Activated CD4-positive, alpha-beta T cell treated with anti-CD3 and anti-CD28 coated beads for 36 hours (primary cell): ENCODE results near the gene OR8S1. TPM values are rescaled to one million over a fixed set of nuclear protein-coding genes. Genes with fewer than 3 reads are reported as not detected.

ENCODE experiments used
- ATAC-seq: fragments of 200-7000 bp; cut with Tn5 transposase; one replicate; pipeline ENCODE4 v1.10.0; 2021; ENCODE audit warnings: mild to moderate bottlenecking, moderate library complexity
- CTCF ChIA-PET: fragments of 350-600 bp; sonication (Branson Sonifier 250); formaldehyde crosslinking; loops from one replicate; lab custom pipeline; 2021; ENCODE audit warnings: antibody characterized with exemption; lab: Charles Lee
- POLR2A ChIA-PET: fragments of 350-600 bp; sonication (Branson Sonifier 250); formaldehyde crosslinking; loops from one replicate; lab custom pipeline; 2021; ENCODE audit warnings: antibody characterized with exemption, inconsistent platforms; lab: Charles Lee
- DNase-seq: peaks from one replicate; pipeline ENCODE4 v3.0.0-alpha.2; 2020
- H3K27ac Mint-ChIP-seq: one replicate; pipeline ENCODE4 v1.8.0; 2021; ENCODE audit warnings: mixed read lengths
- H3K27me3 Mint-ChIP-seq: one replicate; pipeline ENCODE4 v1.8.0; 2021; ENCODE audit warnings: mixed read lengths
- H3K36me3 Mint-ChIP-seq: one replicate; pipeline ENCODE4 v1.8.0; 2021; ENCODE audit warnings: low read depth, mixed read lengths
- H3K4me1 Mint-ChIP-seq: one replicate; pipeline ENCODE4 v1.8.0; 2021; ENCODE audit warnings: mixed read lengths
- H3K4me3 Mint-ChIP-seq: one replicate; pipeline ENCODE4 v1.8.0; 2021; ENCODE audit warnings: mild to moderate bottlenecking, moderate library complexity, mixed read lengths
- H3K9me3 Mint-ChIP-seq: one replicate; pipeline ENCODE4 v1.8.0; 2021; ENCODE audit warnings: low read depth, mixed read lengths
- intact Hi-C, 2 experiments: fragments of 100-400 bp; cut with DNase I in 1 of 2; cut with micrococcal nuclease in 1 of 2; formaldehyde crosslinking; loops; one replicate each; pipeline versions ENCODE4 v1.14.2 to v1.15.1; 2022 to 2024; cut with DNase I, micrococcal nuclease
- total RNA-seq, 2 experiments: library from RNA; stranded (reverse); gene quantifications; one replicate each; pipeline ENCODE4 v1.2.3, GENCODE V29; 2021

Gene OR8S1
- total RNA-seq, 2 experiments from 2014 or later = not detected

DNA sequence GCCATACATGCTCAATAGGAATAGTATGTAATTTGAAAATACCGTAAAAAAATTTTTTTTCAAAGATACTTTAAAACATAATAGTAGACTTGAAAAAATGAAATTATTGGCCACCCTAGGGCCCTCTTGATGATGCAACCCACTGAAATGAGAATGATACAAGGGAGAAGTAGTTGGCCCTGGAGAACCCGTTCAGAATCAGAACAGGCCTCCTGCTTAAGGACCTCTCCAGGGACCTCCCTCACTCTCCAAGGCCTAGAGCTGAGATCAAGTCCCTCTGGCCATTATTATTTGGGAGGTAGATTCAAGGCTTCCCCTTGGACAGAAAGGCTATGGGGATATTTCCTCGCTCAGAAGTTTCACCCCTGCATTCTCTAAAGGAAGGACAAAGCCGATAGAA lies 32.5 kb downstream of the OR8S1 start:
- Mint-ChIP-seq H3K9me3 (no peaks in the 10 kb centered on the region), H3K4me1 (no peaks in the 10 kb centered on the region), H3K4me3 (no peak overlapping the region), H3K36me3 (no peaks in the 10 kb centered on the region), H3K27me3 (peaks cover 6% of the 10 kb centered on the region), H3K27ac (no peak overlapping the region)
- ATAC-seq (no peak), DNase-seq (no peak)
- ChIA-PET POLR2A (no interaction called here), CTCF (no interaction called here)
- intact Hi-C loops = no loop called here

DNA sequence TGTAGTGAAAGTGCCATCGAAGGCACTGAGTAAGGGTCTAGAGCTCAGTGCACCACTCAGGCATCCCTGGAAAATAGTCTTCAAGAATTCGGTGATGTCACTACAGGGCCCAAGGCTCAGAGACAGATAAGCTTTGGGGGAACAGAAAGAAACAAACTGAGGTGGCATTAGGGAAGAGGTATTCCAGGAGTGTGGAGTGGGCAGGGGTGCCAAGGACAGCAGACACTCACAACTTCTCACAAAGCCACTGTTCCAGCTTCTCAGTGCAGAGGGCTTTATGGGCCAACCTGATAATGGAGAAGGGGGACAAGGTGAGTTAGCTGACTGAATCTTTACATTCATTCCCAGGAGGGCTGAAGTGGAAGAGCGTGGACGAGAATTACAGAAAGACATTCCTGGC lies 42.3 kb downstream of the OR8S1 start:
- ATAC-seq (no peak), DNase-seq (no peak)
- Mint-ChIP-seq H3K4me1 (no peaks in the 10 kb centered on the region), H3K36me3 (no peaks in the 10 kb centered on the region), H3K9me3 (no peaks in the 10 kb centered on the region), H3K27ac (no peak overlapping the region), H3K27me3 (peaks cover 9% of the 10 kb centered on the region), H3K4me3 (no peak overlapping the region)
- intact Hi-C loops = no loop called here
- POLR2A ChIA-PET = no interaction called here
- CTCF ChIA-PET = interaction anchor here (1.0 kb wide), 1 partner anchor 8 kb away, joined by 6 read pairs; a partner anchor contains a TSS

- Mint-ChIP-seq H3K9me3 (no peaks in the 10 kb centered on the region), H3K27ac (no peak within 1 kb of the TSS), H3K4me1 (no peaks in the 10 kb centered on the region), H3K4me3 (no peak within 1 kb of the TSS), H3K36me3 (no peaks in the 10 kb centered on the region), H3K27me3 (peaks cover 10% of the 10 kb centered on the region)
- DNase-seq (no peak), ATAC-seq (no peak)
- POLR2A ChIA-PET = no interaction called here
- CTCF ChIA-PET = interaction anchor here (0.8 kb wide), 1 partner anchor 10 kb away, joined by 4 read pairs; no protein-coding TSS in a partner anchor
- intact Hi-C loops = no loop called here
These were observed 44.5 kb downstream of the OR8S1 start, which contains the start of gene LALBA for GRCh38 chr12:48569946-48570345. Gene LALBA (minus strand): TSS chr12:48570046. CDS start chr12:48570020, 26 bp downstream.

- Mint-ChIP-seq H3K9me3 (no peaks in the 10 kb centered on the region), H3K27me3 (peaks cover 8% of the 10 kb centered on the region), H3K36me3 (no peaks in the 10 kb centered on the region), H3K4me3 (no peak overlapping the region), H3K27ac (no peak overlapping the region), H3K4me1 (no peaks in the 10 kb centered on the region)
- CTCF ChIA-PET = interaction anchor here (0.6 kb wide), 1 partner anchor 222 kb away, joined by 3 read pairs; no protein-coding TSS in a partner anchor
- ATAC-seq = no peak
- intact Hi-C loops = no loop called here
- POLR2A ChIA-PET = no interaction called here
- DNase-seq = no peak
These were observed 46.9 kb downstream of the OR8S1 start for GRCh38 chr12:48572326-48572725.

Other genes with a start within 250 kb of the OR8S1 start
- 1 to 10 TPM; 5.6 to 6.2 TPM for gene ZNF641, start 174.7 kb upstream of the OR8S1 start, total RNA-seq
- not detected for gene ANP32D, start 53.1 kb upstream of the OR8S1 start, total RNA-seq
- gene C12orf54, start 43.1 kb upstream of the OR8S1 start, total RNA-seq = not detected
- not detected for gene LALBA, start 44.4 kb downstream of the OR8S1 start, total RNA-seq
- gene KANSL2, start 156.6 kb downstream of the OR8S1 start, total RNA-seq = 10 to 100 TPM; 44.0 to 59.8 TPM
- 10 to 100 TPM; 82.2 to 85.1 TPM for gene CCNT1, start 191.1 kb downstream of the OR8S1 start, total RNA-seq